Vagina (tissue), 2 donors: ENCODE measurements around the gene CD96. TPM values are rescaled to one million over a fixed set of nuclear protein-coding genes. Genes with fewer than 3 reads are reported as not detected.

Experiments used
- DNase-seq, 2 donors: peaks; one replicate each; pipeline ENCODE4 v3.0.0-alpha.2; 2017; ENCODE audit errors: extremely low spot score in 2 of 2
- H3K27ac ChIP-seq: fragments of 200-600 bp; sonication (generic); one replicate; pipeline ENCODE4 v1.5.1; 2019
- H3K27me3 ChIP-seq: fragments of 200-600 bp; sonication (generic); one replicate; pipeline ENCODE4 v1.5.1; 2019
- H3K36me3 ChIP-seq, 2 donors: fragments of 200-600 bp; sonication (generic); one replicate each; pipeline ENCODE4 v1.5.1; 2017 to 2019
- H3K4me1 ChIP-seq: fragments of 200-600 bp; sonication (generic); one replicate; pipeline ENCODE4 v1.5.1; 2019
- H3K4me3 ChIP-seq, 2 donors: fragments of 200-600 bp; sonication (generic); 1 replicate in 1 of 2; 2 replicates in 1 of 2; pipeline ENCODE4 v1.5.1; 2016 to 2019
- H3K9me3 ChIP-seq: fragments of 200-600 bp; sonication (generic); one replicate; pipeline ENCODE4 v1.5.1; 2019
- CTCF ChIP-seq, 3 experiments: fragments of 450-650 bp in 2 of 3; fragments of 200-600 bp in 1 of 3; sonication (generic) in 1 of 3; IDR thresholded peaks; one replicate each; pipeline ENCODE4 v1.5.1; 2017 to 2019; ENCODE audit warnings: antibody characterized with exemption in 3 of 3, mild to moderate bottlenecking in 2 of 3, moderate library complexity in 2 of 3
- POLR2A ChIP-seq, 2 donors: fragments of 450-650 bp; IDR thresholded peaks; one replicate each; pipeline ENCODE4 v1.6.1; 2017; ENCODE audit warnings: antibody characterized with exemption in 2 of 2, mild to moderate bottlenecking in 2 of 2, moderate library complexity in 2 of 2
- POLR2AphosphoS5 ChIP-seq, 2 donors: sonication (generic); formaldehyde crosslinking; IDR thresholded peaks; one replicate each; pipeline ENCODE4 v1.9.0; 2017; ENCODE audit warnings: antibody characterized with exemption in 2 of 2, mild to moderate bottlenecking in 2 of 2, low read depth in 1 of 2; ENCODE audit not compliant: insufficient read depth in 1 of 2
- intact Hi-C: fragments of 100-400 bp; cut with DNase I; formaldehyde crosslinking; loops from one replicate; pipeline ENCODE4 v1.15.1; 2023
- total RNA-seq: library from RNA; depleted of rRNA; stranded (reverse); fragments of >200 nt; gene quantifications from one replicate; pipeline ENCODE4 v1.2.3, GENCODE V29; 2016

Gene CD96
- total RNA-seq, 1 donor from 2014 or later: 13.5 TPM

- intact Hi-C loops: no loop called here
- H3K27ac ChIP-seq: no peak overlapping the region
- no peaks in the 10 kb centered on the region for H3K27me3 ChIP-seq
- H3K36me3 ChIP-seq: no peaks in the 10 kb centered on the region
- no peak for TF ChIP-seq POLR2AphosphoS5 (IDR thresholded peaks at IDR 0.05; ENCODE audit: insufficient read depth in 1 of 2, low read depth in 1 of 2)
- no peak overlapping the region for H3K4me3 ChIP-seq
- H3K9me3 ChIP-seq: no peaks in the 10 kb centered on the region
- DNase-seq: no peak
- no peaks in the 10 kb centered on the region for H3K4me1 ChIP-seq
These were observed 149.4 kb downstream of the CD96 start for GRCh38 chr3:111691293-111691909.

- no peaks in the 10 kb centered on the region for H3K9me3 ChIP-seq
- H3K4me1 ChIP-seq: no peaks in the 10 kb centered on the region
- DNase-seq: no peak
- intact Hi-C loops: no loop called here
- H3K4me3 ChIP-seq: no peak overlapping the region
- no peaks in the 10 kb centered on the region for H3K36me3 ChIP-seq
- TF ChIP-seq POLR2AphosphoS5 (IDR thresholded peaks at IDR 0.05; ENCODE audit: insufficient read depth in 1 of 2, low read depth in 1 of 2): no peak
- no peak for TF ChIP-seq POLR2A (IDR thresholded peaks at IDR 0.05)
- no peak for TF ChIP-seq CTCF (IDR thresholded peaks at IDR 0.05)
- H3K27me3 ChIP-seq: no peaks in the 10 kb centered on the region
- H3K27ac ChIP-seq: no peak overlapping the region
These were observed 150.9 kb downstream of the CD96 start for GRCh38 chr3:111692593-111693552.

- intact Hi-C loops: no loop called here
- no peaks in the 10 kb centered on the region for H3K27me3 ChIP-seq
These were observed 152.5 kb downstream of the CD96 start for GRCh38 chr3:111694471-111694870.

GRCh38 chr3:111695636-111696117, 153.7 kb downstream of the CD96 start:
- no peak for DNase-seq
- no peak overlapping the region for H3K4me3 ChIP-seq
- intact Hi-C loops: no loop called here
- H3K4me1 ChIP-seq: no peaks in the 10 kb centered on the region
- H3K27me3 ChIP-seq: no peaks in the 10 kb centered on the region
- TF ChIP-seq POLR2A (IDR thresholded peaks at IDR 0.05) (no peak), CTCF (IDR thresholded peaks at IDR 0.05) (no peak), POLR2AphosphoS5 (IDR thresholded peaks at IDR 0.05; ENCODE audit: insufficient read depth in 1 of 2, low read depth in 1 of 2) (no peak)
- no peaks in the 10 kb centered on the region for H3K9me3 ChIP-seq
- no peak overlapping the region for H3K27ac ChIP-seq
- H3K36me3 ChIP-seq: no peaks in the 10 kb centered on the region

More at GRCh38 chr3:111694471-111694870, 152.5 kb downstream of the CD96 start:
- Histone ChIP-seq H3K9me3 (no peaks in the 10 kb centered on the region), H3K36me3 (no peaks in the 10 kb centered on the region), H3K4me3 (no peak overlapping the region), H3K4me1 (no peaks in the 10 kb centered on the region), H3K27ac (no peak overlapping the region)
- TF ChIP-seq CTCF (IDR thresholded peaks at IDR 0.05) (no peak), POLR2A (IDR thresholded peaks at IDR 0.05) (no peak), POLR2AphosphoS5 (IDR thresholded peaks at IDR 0.05; ENCODE audit: insufficient read depth in 1 of 2, low read depth in 1 of 2) (no peak)
- no peak for DNase-seq

- Histone ChIP-seq H3K27ac (no peak overlapping the region), H3K27me3 (no peaks in the 10 kb centered on the region), H3K36me3 (no peaks in the 10 kb centered on the region), H3K4me1 (no peaks in the 10 kb centered on the region), H3K4me3 (no peak overlapping the region), H3K9me3 (no peaks in the 10 kb centered on the region)
- TF ChIP-seq CTCF (IDR thresholded peaks at IDR 0.05) (no peak), POLR2AphosphoS5 (IDR thresholded peaks at IDR 0.05; ENCODE audit: insufficient read depth in 1 of 2, low read depth in 1 of 2) (no peak), POLR2A (IDR thresholded peaks at IDR 0.05) (no peak)
- DNase-seq: no peak
- intact Hi-C loops: no loop called here
These were observed 158.1 kb downstream of the CD96 start for GRCh38 chr3:111700054-111700453.
